Esophagus (tissue), 2 donors: Measurements from ENCODE around the gene PLCD3. TPM values are rescaled to one million over a fixed set of nuclear protein-coding genes. Genes with fewer than 3 reads are reported as not detected.
A peak's percentile ranks its signal among the peaks of the same experiment; 100 is the strongest.

Source experiments
- H3K27ac ChIP-seq, 2 donors: one replicate each; pipeline ENCODE4 v1.5.1; 2013; ENCODE audit warnings: low read depth in 2 of 2, mild to moderate bottlenecking in 2 of 2, inconsistent platforms in 1 of 2, low read length in 1 of 2, moderate library complexity in 1 of 2
- H3K27me3 ChIP-seq, 2 donors: one replicate each; pipeline ENCODE4 v1.6.1; 2013; ENCODE audit warnings: low read length in 2 of 2, control low read depth in 1 of 2, mild to moderate bottlenecking in 1 of 2; ENCODE audit not compliant: insufficient read depth in 2 of 2, control insufficient read depth in 1 of 2
- H3K36me3 ChIP-seq, 2 donors: one replicate each; pipeline ENCODE4 v1.6.1; 2013; ENCODE audit warnings: low read length in 1 of 2; ENCODE audit not compliant: control insufficient read depth in 2 of 2, insufficient read depth in 2 of 2
- H3K4me1 ChIP-seq, 2 donors: one replicate each; pipeline ENCODE4 v1.6.1; 2013; ENCODE audit warnings: low read length in 1 of 2; ENCODE audit not compliant: control insufficient read depth in 2 of 2, insufficient read depth in 2 of 2
- H3K4me3 ChIP-seq, 2 donors: one replicate each; pipeline ENCODE4 v1.5.1; 2013; ENCODE audit warnings: low read length in 2 of 2, mild to moderate bottlenecking in 2 of 2, low read depth in 1 of 2, moderate library complexity in 1 of 2
- H3K9me3 ChIP-seq, 2 donors: one replicate each; pipeline ENCODE4 v1.6.1; 2013; ENCODE audit warnings: mild to moderate bottlenecking in 2 of 2, low read depth in 1 of 2, low read length in 1 of 2, moderate library complexity in 1 of 2; ENCODE audit not compliant: control insufficient read depth in 2 of 2, insufficient read depth in 1 of 2
- WGBS, 2 donors: extraction: QIAGEN DNeasy Blood & Tissue Kit; methylation state at CpG; one replicate each; pipeline ENCODE4 v1.1.7; 2013; 5-methylcytosine and 5-hydroxymethylcytosine counted together
- polyA plus RNA-seq, 2 donors: library from polyadenylated mRNA; stranded (reverse); fragments of 200-250 nt; gene quantifications; one replicate each; pipeline ENCODE4 v1.2.3, GENCODE V29; 2013
- donor health status: healthy with polysubstance abuse.
- donor health status: Bipolar disorder and iron deficiency.

The PLCD3 gene
- polyA plus RNA-seq, 2 donors, result 34.2 to 47.3 TPM

DNA sequence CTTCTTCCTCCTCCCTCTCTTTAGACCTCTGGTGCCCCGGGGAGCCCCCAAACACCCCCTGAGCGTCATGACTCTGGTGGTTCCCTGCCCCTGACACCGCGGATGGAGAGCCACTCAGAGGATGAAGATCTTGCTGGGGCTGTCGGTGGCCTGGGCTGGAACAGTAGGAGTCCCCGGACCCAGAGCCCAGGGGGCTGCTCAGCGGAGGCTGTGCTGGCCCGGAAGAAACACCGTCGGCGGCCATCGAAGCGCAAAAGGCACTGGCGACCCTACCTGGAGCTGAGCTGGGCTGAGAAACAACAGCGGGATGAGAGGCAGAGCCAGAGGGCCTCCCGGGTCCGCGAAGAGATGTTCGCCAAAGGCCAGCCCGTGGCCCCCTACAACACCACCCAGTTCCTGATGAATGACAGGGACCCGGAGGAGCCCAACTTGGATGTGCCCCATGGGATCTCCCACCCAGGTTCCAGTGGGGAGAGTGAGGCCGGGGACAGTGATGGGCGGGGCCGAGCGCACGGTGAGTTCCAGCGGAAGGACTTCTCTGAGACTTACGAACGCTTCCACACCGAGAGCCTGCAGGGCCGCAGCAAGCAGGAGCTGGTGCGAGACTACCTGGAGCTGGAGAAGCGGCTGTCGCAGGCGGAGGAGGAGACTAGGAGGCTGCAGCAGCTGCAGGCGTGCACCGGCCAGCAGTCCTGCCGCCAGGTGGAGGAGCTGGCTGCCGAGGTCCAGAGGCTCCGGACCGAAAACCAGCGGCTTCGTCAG lies 36.9 kb upstream of the PLCD3 start:
- WGBS, 2 donors, result 93 to 94% methylated on average over 43 of the region's 43 CpGs
- peaks cover 0 to 18% of the 10 kb centered on the region in 2 donors for H3K4me1 ChIP-seq

DNA sequence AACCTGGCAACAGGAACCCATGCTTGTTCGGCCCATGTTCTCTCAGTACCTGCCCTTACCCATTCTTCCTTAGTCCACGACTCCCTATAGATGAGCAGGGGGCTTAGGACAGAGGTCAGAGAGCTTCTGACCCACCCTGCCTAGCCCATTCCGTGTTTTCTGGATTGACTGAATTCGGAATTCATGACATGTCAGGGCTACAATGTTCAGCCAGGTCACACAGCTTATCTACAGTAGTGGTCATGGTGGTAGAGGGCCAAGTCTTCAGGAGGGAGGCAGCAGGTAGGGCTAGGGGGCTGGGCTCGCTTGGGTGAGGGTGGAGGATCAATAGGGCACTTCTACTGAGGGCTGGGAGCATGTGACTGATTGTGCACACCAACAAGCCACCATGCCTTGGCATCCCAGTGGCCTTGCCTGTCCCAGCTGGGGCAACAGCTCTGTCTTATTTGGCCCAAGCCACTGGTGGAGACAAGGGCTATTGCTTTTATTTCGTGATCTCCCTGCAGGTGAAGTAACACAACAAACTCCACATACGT lies 32.5 kb upstream of the PLCD3 start:
- Histone ChIP-seq H3K4me1 (peaks cover 5% of the 10 kb centered on the region in 2 donors), H3K9me3 (no peaks in the 10 kb centered on the region), H3K36me3 (peaks cover 0 to 5% of the 10 kb centered on the region in 2 donors), H3K27me3 (no peaks in the 10 kb centered on the region), H3K4me3 (no peak overlapping the region), H3K27ac (no peak overlapping the region)
- 90% methylated on average over 7 of the region's 7 CpGs for WGBS, 2 donors

More for the DNA sequence above, 36.9 kb upstream of the PLCD3 start:
- Histone ChIP-seq H3K27me3 (no peaks in the 10 kb centered on the region), H3K27ac (no peak overlapping the region), H3K9me3 (no peaks in the 10 kb centered on the region), H3K4me3 (no peak overlapping the region), H3K36me3 (peaks cover 0 to 5% of the 10 kb centered on the region in 2 donors)

DNA sequence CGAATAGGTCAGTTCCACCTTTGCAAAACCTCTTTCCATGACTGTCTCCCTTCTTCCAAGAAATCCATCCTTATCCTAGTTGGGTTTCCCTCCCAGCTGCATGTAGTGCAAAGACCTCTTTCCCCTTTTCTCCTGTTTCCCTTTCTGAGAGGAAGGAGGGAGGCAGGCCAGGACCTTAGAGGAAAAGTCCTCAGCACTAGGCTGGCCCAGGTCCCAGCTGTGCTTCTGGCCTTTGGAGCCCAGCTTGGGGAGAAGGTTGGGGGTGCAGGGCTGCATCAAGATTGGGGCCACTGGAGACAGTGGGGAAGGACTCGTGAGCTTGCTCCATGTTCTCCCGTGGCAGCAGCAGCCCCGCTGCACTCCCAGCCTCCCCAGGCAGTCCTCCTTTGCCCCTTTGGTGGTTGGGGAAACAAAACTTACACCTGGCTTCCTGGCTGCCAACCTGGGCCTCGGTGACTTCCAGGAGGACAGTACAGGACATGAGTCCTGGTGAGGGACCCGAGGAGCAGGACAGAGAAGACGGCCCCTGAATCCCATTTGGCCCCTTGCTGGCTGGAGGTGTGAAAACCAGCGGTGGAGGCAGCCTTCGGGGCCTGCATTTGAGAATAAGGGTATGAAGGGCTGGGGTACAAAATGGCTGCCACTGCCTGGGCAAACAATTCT lies 29.8 kb upstream of the PLCD3 start:
- H3K27me3 ChIP-seq, result no peaks in the 10 kb centered on the region
- peaks cover 0 to 4% of the 10 kb centered on the region in 2 donors for H3K36me3 ChIP-seq
- WGBS, 2 donors, result 55 to 59% methylated on average over 9 of the region's 9 CpGs
- peak overlapping the region; percentile 53 to 77 for H3K27ac ChIP-seq
- H3K9me3 ChIP-seq, result no peaks in the 10 kb centered on the region
- H3K4me3 ChIP-seq, result peak overlapping the region in 1 of 2 donors; percentile 23
- peaks cover 5 to 11% of the 10 kb centered on the region in 2 donors for H3K4me1 ChIP-seq

DNA sequence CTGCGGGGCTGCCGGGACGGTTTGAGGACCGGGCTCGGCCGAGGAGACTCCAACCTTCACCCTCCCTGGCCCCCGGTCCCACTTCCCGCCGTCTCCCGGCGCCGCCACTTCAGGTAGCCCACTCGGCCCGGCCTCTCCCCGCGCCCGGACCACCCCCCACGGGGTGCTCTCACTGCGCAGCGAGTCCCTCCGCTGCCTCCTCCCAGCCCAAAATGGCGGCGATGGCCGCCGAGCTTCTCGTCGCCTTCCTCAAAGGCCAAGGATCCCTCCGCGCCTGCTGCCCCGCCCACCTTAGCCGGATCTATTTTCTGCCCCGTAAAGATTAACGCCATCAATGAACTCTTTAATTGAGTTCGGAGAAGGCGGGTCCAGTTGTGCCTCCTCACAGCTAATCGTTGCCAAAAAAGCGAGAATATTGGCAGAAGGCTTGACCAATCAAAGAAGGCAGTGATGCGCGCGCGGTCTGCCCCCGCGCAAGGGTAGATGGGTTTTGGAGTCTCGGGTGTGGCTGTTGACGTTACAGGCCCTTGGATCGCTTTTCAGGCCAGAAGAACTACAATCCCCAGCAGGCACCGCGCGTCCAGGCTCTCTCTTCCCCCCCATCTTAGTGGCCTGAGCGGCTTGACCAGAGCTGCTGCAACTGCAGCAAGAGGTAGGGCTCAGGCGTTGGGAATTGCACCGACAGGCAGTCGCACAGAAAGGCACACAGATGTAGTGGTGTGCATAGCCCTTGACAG lies 29.1 kb upstream of the PLCD3 start, which contains the start of gene HEXIM2:
Gene HEXIM2 (plus strand): TSS at position 588 of the 737 bp plus-strand sequence. CDS start 919 bp downstream, outside the sequence.
- Histone ChIP-seq H3K27me3 (no peaks in the 10 kb centered on the region), H3K9me3 (no peaks in the 10 kb centered on the region), H3K4me1 (peaks cover 5 to 11% of the 10 kb centered on the region in 2 donors), H3K36me3 (peaks cover 0 to 4% of the 10 kb centered on the region in 2 donors), H3K27ac (peak within 1 kb of the TSS; percentile 97 to 99), H3K4me3 (peak within 1 kb of the TSS; percentile 89 to 98)
- WGBS, 2 donors, result 0% methylated on average over 47 to 53 of the region's 53 CpGs

DNA sequence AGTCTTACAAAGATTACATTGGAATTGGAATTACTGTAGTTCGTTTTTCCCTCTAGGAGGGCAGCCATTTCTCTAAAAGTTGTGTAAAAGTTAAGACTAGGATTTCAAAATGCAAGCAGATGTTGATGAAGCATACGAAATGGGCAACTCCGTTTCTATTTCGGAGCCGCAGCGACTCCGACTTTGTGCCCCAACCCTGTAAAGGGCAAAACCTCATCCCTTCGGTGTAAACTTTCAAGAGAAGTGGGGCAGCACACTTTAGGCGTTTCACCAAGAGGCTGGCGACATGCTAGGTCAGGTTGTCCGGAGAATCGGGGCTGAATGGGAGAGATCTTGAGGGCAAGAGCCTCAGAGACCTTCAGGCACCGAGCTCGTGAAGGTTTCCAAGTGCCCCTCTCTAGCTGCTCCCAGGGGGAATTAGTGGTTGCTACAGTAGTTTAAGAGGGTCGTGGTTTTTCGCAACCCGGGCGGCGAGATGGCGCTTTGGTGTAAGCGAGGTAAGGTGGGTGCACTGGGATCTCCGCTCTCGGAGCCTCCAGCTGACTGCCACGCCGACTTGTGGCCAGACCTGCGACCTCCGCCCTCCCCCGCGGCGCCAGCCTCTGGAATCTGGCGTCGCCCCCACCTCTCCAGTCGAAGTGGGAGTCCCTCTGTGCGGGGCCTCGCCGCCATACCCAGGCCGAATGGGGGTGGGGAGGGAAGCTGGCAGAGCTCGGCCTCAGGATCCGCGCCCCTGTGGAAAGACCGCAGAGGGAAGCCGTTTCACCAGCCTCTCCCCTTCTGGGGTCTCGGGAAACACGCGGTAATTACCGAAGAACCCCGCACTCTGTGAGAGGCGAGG lies 28.4 kb upstream of the PLCD3 start:
- Histone ChIP-seq H3K27ac (peak overlapping the region; percentile 97 to 99), H3K4me1 (peaks cover 5 to 11% of the 10 kb centered on the region in 2 donors), H3K27me3 (no peaks in the 10 kb centered on the region), H3K36me3 (peaks cover 0 to 4% of the 10 kb centered on the region in 2 donors), H3K4me3 (peak overlapping the region; percentile 89 to 98), H3K9me3 (no peaks in the 10 kb centered on the region)
- 0 to 1% methylated on average over 47 to 48 of the region's 48 CpGs for WGBS, 2 donors

DNA sequence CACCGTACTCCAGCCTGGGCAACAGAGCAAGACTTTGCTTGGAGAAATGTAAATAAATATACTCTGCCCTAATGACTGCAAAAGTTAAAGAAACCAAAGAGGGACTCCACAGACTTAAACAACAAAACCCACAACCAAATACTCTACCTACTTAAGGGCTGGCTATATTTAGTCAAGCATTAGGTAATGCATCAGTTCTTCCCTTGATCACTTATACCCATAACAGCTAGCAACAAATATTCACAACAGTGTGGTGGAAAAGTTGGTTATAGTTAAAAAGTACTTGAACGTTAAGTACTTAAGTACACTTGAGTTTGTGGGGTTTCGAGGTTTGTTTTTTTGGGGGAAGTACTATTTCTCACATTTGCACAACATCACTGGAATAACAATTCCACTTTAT lies 23.9 kb upstream of the PLCD3 start:
- Histone ChIP-seq H3K27ac (no peak overlapping the region), H3K9me3 (no peaks in the 10 kb centered on the region), H3K27me3 (no peaks in the 10 kb centered on the region), H3K36me3 (peaks cover 0 to 2% of the 10 kb centered on the region in 2 donors), H3K4me1 (peaks cover 2 to 5% of the 10 kb centered on the region in 2 donors), H3K4me3 (no peak overlapping the region)
- WGBS, 2 donors, result 87 to 88% methylated on average over 3 of the region's 3 CpGs

DNA sequence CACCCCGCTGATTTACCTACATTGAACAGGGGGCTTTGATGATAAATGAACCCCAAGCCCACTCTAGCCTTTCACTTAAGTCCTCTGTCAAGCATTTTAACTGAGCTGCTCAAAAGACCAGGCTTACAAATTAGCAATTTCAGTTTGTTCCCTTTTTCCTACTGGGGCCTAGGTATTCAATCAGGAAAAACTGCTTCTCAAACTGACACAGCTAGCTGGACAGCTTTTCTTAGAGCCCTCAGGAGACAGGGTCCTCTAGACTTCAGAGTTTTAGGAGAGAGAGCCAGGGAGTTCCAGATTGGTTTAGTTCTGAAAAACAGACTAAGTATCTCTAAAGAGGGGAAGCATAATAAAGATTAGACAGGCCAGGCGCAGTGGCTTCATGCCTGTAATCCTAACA lies 23.2 kb upstream of the PLCD3 start:
- H3K4me3 ChIP-seq, result no peak overlapping the region
- WGBS, 2 donors, result 91 to 98% methylated on average over 2 of the region's 2 CpGs
- H3K9me3 ChIP-seq, result no peaks in the 10 kb centered on the region
- H3K27ac ChIP-seq, result peak overlapping the region; percentile 6 to 47
- peaks cover 0 to 2% of the 10 kb centered on the region in 2 donors for H3K36me3 ChIP-seq
- no peaks in the 10 kb centered on the region for H3K27me3 ChIP-seq
- H3K4me1 ChIP-seq, result peaks cover 2 to 5% of the 10 kb centered on the region in 2 donors

DNA sequence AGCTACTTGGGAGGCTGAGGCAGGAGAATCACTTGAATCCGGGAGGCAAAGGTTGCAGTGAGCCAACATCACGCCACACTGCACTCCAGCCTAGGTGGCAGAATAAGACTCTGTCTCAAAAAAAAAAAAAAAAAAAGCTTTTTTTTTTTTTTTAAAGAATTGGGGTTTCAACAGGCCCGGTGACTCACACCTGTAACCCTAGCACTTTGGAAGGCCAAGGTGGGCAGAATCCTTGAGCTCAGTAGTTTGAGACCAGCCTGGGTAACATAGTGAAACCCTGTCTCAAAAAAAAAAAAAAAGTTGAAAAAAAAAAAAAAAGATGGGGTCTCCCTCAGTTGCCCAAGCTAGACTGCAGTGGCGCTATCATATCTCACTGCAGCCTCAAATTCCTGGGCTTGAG lies 22.7 kb upstream of the PLCD3 start:
- peak overlapping the region; percentile 6 to 47 for H3K27ac ChIP-seq
- WGBS, 2 donors, result 74 to 85% methylated on average over 4 of the region's 4 CpGs
- no peaks in the 10 kb centered on the region for H3K27me3 ChIP-seq
- H3K36me3 ChIP-seq, result peaks cover 0 to 2% of the 10 kb centered on the region in 2 donors
- H3K4me1 ChIP-seq, result peaks cover 2 to 5% of the 10 kb centered on the region in 2 donors
- H3K9me3 ChIP-seq, result no peaks in the 10 kb centered on the region
- no peak overlapping the region for H3K4me3 ChIP-seq
